Thoracic aorta endothelial cell (primary cell): ENCODE measurements around the gene PTAR1. TPM values are rescaled to one million over a fixed set of nuclear protein-coding genes. Genes with fewer than 3 reads are reported as not detected.

Experiments used
- total RNA-seq: library from RNA; depleted of rRNA; stranded (reverse); fragments of >200 nt; gene quantifications from 2 replicates; pipeline ENCODE4 v1.2.3, GENCODE V29; 2012

PTAR1 gene, protein sequence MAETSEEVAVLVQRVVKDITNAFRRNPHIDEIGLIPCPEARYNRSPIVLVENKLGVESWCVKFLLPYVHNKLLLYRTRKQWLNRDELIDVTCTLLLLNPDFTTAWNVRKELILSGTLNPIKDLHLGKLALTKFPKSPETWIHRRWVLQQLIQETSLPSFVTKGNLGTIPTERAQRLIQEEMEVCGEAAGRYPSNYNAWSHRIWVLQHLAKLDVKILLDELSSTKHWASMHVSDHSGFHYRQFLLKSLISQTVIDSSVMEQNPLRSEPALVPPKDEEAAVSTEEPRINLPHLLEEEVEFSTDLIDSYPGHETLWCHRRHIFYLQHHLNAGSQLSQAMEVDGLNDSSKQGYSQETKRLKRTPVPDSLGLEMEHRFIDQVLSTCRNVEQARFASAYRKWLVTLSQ
- 76.5 and 80.6 TPM in 2 replicates for total RNA-seq

DNA sequence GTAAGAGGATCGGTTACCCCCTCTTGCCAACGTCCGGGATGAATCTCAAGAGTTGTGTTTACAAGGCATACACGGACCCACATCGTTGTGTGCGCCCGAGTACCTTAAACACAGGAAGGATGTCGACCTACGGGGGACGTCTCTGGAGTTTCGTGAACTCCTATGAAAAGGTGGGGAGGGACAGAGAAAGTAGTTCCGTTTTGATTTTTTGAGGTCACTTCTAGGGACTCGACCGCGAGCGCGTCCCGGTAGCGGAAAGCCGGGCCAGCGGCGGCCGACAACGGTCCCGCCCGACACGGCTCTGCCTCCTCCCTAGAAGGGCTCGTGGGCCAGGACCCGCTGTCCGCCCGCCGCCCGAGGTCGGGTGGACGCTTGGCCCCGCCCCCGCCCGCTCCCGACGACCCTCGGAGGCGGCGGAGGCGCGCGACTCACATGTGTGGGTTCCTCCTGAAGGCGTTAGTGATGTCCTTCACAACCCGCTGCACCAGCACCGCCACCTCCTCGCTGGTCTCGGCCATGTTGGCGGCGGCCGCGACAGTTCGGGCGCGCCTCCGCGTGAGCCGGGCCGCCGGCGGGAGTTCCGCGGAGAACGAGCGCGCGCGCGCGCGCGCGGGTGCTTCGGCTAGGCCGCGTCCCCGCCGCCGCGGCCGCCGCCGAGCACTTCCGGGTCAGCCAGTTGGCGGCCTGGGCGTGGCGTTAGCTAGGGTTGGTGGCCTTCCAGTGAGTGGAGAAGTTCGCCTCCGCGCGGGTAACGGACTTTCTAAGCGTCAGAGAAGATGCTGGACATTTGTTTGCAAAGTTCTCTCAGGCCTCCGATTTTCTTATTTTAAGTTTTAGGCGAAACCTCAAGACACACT is at the start of gene PTAR1:
PTAR1 (minus strand) TSS at position 591 of the 857 bp plus-strand sequence; CDS start at position 518, 73 bp downstream.

DNA sequence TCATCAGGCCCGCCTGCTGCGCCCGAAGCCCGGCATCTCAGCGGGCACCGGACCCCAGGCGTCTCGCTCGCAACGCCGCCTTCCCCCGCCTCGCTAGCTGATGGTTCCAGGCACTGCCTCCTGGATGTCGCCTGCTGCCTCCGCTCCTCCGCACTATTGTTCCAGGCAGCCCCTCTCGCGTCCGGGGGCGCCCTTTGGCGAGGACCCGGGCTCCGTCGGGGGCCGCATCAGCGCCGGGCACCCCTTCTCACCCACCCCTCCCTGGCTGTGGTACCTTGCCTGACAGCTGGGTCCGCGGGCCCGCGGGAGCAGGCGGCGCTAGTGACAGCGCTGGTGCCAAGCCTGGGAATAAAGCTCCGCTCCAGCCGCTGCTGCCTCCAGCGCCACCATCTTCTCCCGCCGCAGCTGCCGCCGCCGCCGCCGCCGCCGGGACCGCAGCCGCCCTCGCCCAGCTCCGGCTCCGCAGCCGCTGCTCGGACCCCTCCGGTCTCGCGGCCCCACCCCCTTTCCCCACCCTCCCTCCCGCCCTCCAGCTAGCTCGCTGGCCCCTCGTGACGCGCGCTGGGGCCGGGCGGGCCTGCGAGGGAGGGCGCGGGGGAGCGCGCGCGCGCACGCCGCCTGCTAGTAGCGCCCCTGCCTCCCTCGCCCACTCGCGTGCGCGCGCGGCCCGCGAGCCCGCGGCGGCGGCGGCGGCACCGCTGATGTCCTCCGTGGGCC is 87.8 kb downstream of the PTAR1 start, which contains the start of gene APBA1:
APBA1 (minus strand) TSS at position 493 of the 717 bp plus-strand sequence.

Other genes starting within 250 kb of the PTAR1 start
- 9.4 and 12.1 TPM in 2 replicates for gene APBA1, start 87.6 kb downstream of the PTAR1 start, total RNA-seq
- not detected in 2 replicates for gene CFAP95, start 60.8 kb upstream of the PTAR1 start, total RNA-seq